GM18505 (cell line): Measurements from ENCODE around the gene ANKRD7.
A peak's percentile ranks its signal among the peaks of the same experiment; 100 is the strongest.
"Not testable (repeated sequence)": the region's sequence is repeated elsewhere in the genome, so short reads cannot be mapped to it uniquely, and the experiment has no call there.

Experiments used
- ATAC-seq: cut with Tn5 transposase; IDR thresholded peaks from one replicate; pipeline ENCODE4 v1.9.1; 2021; ENCODE audit not compliant: unreplicated experiment
- POLR2A ChIP-seq: IDR thresholded peaks from 4 replicates; pipeline ENCODE4 v1.6.1; 2011; ENCODE audit warnings: borderline replicate concordance; ENCODE audit not compliant: insufficient read depth, insufficient read length; ENCODE audit errors: extremely low read depth

Gene ANKRD7

GRCh38 chr7:118217210-118217619, 7.3 kb upstream of the ANKRD7 start:
- no peak for ATAC-seq
- no peak for TF ChIP-seq POLR2A

DNA sequence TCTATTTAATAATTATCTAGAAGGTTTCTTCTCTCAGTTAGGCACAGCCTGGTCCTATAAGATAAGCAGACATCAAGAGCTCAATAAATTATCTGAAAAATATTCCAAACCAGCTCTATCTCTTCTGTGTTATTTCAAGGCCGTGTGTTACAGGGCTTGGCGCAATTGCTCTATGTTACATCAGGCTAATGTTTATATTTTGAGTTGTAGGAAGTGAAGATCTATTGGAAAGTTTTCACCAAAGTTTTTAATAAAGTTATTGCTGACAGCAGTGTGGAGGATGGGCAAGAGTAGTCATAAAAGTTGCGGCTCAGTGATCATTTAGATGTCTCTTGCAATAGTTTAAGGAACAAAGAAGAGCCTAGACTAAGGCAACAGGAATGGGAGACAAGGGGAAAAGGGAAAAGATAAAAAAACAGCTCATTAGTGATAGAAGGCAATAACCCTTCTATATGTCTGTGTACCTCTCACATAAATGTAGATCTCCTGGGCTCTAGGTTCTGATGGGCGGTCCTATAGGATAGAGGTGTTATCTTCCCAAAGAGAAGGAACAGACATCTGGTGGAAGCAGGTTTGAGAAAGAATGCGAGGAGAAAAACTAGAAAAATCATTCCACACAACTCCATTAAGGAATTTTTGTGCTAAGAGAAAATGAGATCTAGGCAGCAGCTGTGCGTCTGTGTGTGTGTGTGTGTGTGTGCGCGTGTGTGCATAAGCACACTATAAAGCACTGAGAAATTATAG, 5.9 kb upstream of the ANKRD7 start:
- ATAC-seq, result no peak
- TF ChIP-seq POLR2A, result no peak

GRCh38 chr7:118219157-118219512, 5.4 kb upstream of the ANKRD7 start:
- TF ChIP-seq POLR2A, result no peak
- ATAC-seq, result no peak

- no peak for TF ChIP-seq POLR2A
- ATAC-seq, result no peak
Measured at GRCh38 chr7:118220583-118220982, 3.9 kb upstream of the ANKRD7 start.

- no peak for ATAC-seq
- no peak for TF ChIP-seq POLR2A
Measured at GRCh38 chr7:118222591-118222990, 1.9 kb upstream of the ANKRD7 start.

DNA sequence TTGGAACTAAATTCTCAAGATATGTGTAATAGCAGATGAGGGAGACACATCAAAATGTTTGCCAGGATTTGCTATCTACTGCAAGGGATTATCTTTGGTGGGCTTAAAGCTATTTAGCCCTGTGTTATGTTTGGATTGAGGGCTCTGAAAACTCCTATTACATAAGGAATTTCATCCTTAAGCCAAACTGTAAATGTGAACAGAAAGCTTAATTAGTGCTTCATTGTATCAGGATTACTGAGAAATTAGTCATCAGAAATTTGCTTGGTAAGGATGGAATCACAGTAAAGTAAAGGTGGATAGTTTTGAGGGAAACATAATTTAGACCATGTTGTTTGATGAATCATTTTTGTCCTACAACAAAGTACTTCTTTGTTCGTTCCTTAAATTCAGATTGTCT, 8.3 kb downstream of the ANKRD7 start:
- TF ChIP-seq POLR2A, result no peak
- no peak for ATAC-seq

GRCh38 chr7:118233799-118234198, 9.3 kb downstream of the ANKRD7 start:
- no peak for ATAC-seq
- no peak for TF ChIP-seq POLR2A

GRCh38 chr7:118239014-118239413, 14.5 kb downstream of the ANKRD7 start:
- no peak for ATAC-seq
- TF ChIP-seq POLR2A, result no peak

GRCh38 chr7:118240320-118240719, 15.8 kb downstream of the ANKRD7 start:
- ATAC-seq, result not testable (repeated sequence)

DNA sequence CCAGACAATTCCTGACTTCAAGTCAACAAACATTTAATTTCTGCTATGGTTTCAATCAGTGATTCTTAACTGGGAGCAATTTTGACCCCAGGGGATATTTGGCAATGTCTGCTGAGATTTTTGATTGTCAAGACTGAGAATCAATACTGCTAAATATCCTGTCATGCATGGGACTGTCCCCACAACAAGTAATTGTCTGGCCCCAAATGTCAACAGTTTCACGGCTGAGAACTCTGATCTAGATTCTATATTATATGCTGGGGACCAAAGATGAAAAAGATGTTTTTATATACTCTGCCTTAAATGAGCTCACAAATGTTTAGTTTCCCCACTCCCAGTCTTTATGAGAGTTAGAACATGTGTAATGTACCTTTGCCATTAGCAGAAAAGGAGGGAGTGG, 19.2 kb downstream of the ANKRD7 start:
- no peak for TF ChIP-seq POLR2A
- ATAC-seq, result no peak

DNA sequence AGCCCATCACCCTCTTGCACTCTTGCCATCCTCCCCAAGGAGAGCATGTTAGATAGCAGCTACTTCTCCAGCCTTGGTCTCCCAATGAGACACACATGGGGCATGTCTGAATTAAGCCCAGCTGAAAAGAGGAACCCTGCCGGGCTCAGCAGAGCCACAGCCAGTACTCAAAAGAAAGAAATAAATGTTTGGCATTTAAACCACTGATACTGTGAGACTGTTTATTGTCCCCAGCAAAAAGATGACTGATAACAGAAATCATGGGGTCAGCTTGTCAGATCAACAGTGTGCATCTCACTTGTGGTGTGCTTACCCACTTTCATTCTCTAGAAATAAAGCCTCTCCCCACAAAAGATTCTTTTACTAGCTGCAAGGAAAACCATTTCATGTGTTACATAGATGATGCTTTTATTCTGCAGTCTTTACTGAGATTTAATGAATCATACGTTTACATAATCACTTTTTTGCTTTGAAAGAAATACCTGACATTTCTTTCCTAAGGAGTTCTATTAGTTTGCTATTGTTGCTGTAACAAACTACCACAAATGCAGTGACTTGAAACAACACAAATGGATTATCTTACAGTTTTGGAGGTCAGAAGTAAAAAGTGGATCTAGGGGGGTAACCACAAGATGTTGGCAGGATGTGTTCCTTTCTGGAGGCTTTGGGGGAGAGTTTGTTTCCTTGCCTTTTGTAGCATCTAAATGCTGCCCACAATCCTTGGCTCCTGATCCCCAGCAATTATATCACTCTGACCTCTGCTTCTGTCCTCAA, 20.9 kb downstream of the ANKRD7 start:
- TF ChIP-seq POLR2A, result no peak
- ATAC-seq, result peak; percentile 83

GRCh38 chr7:118250860-118251494, 26.5 kb downstream of the ANKRD7 start:
- TF ChIP-seq POLR2A, result no peak
- ATAC-seq, result no peak

DNA sequence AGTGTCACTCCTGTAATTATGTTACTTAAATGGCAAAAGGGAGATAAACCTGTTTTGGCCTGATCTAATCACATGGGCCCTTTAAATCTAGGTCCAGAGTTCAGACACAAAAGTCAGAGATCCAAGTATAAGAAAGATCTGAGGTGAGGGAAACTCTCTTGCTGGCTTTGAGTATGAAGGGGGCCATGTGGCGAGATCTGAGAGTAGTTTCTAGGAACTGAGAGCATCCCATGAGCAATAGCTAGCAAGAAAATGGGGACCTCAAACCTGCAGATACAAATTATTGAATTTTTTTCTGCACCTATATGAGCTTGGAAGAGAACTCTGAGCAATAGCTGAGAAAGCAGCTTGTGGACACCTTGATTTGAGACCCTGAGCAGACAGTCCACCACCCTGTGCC, 27.6 kb downstream of the ANKRD7 start:
- no peak for TF ChIP-seq POLR2A

GRCh38 chr7:118259115-118259514, 34.6 kb downstream of the ANKRD7 start:
- no peak for ATAC-seq

More for the DNA sequence above, 27.6 kb downstream of the ANKRD7 start:
- ATAC-seq, result peak; percentile 81

GRCh38 chr7:118264836-118265235, 40.3 kb downstream of the ANKRD7 start:
- ATAC-seq, result no peak
- TF ChIP-seq POLR2A, result no peak

More at GRCh38 chr7:118259115-118259514, 34.6 kb downstream of the ANKRD7 start:
- TF ChIP-seq POLR2A, result no peak
